ENCODE results near the gene LRBA. TPM values are rescaled to one million over a fixed set of nuclear protein-coding genes. Genes with fewer than 3 reads are reported as not detected.
"Not testable (repeated sequence)": the region's sequence is repeated elsewhere in the genome, so short reads cannot be mapped to it uniquely, and the experiment has no call there.

Gene LRBA
- total RNA-seq, 1 experiment from 2014 or later, result 55.3 TPM

DNA sequence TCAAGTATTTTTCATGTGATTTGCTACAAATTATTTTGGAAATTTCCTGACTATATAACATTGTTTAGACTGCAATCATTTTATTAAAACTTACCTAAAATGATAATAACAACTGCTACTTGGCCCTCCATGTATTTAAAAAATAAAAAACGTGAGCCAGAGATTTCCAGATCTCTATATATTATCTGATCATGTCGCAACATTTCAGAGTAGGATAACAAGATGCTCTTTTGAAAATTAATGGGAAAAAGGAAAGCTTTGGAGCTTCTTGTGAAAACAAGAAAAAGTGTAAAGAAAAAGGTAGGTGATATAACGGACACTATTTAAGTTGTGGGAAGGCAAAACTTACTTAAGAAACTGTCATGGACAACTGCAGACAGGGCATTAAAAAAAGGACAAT lies 448.0 kb downstream of the LRBA start:
- Histone ChIP-seq H3T11ph (ENCODE audit: low read length) (no peak overlapping the region), H3K4me1 (ENCODE audit: insufficient read depth, low read length) (no peaks in the 10 kb centered on the region), H3K23ac (ENCODE audit: insufficient read length, low read depth, low read length) (no peak overlapping the region), H2BK5ac (ENCODE audit: insufficient read length, low read length) (no peak overlapping the region), H3K9ac (ENCODE audit: extremely low read depth, insufficient read length, low read length) (no peak overlapping the region), H3K79me2 (ENCODE audit: insufficient read depth, low read length) (no peaks in the 10 kb centered on the region), H3K4me2 (ENCODE audit: insufficient read depth, insufficient read length, low read length) (no peak overlapping the region), H3K14ac (ENCODE audit: insufficient read depth, low read length) (no peak overlapping the region), H3K27ac (ENCODE audit: insufficient read length, low read depth, low read length) (no peak overlapping the region), H2BK120ac (ENCODE audit: low read depth, low read length, poor library complexity, severe bottlenecking) (no peak overlapping the region), H2BK20ac (ENCODE audit: low read depth, low read length, poor library complexity, severe bottlenecking) (no peak overlapping the region), H3K56ac (ENCODE audit: insufficient read length, low read depth, low read length) (no peak overlapping the region), H2BK15ac (ENCODE audit: low read depth, low read length) (no peak overlapping the region), H3K18ac (ENCODE audit: insufficient read length, low read depth, low read length) (no peak overlapping the region), H2AK5ac (ENCODE audit: insufficient read length, low read length) (no peak overlapping the region), H3K27me3 (ENCODE audit: insufficient read depth, low read length) (no peaks in the 10 kb centered on the region), H3K4ac (ENCODE audit: low read depth, low read length) (no peak overlapping the region), H4K91ac (ENCODE audit: insufficient read length, low read depth, low read length) (no peak overlapping the region), H4K5ac (ENCODE audit: insufficient read length, low read depth, low read length) (no peak overlapping the region), H2AFZ (ENCODE audit: low read length) (no peak overlapping the region), H2BK12ac (ENCODE audit: insufficient read length, low read depth, low read length) (no peak overlapping the region), H3K23me2 (ENCODE audit: insufficient read length, low read depth, low read length, poor library complexity, severe bottlenecking) (no peaks in the 10 kb centered on the region), H3K9me3 (ENCODE audit: control insufficient read depth, low read depth, low read length) (no peaks in the 10 kb centered on the region), H3K79me1 (ENCODE audit: insufficient read depth, low read depth, low read length, poor library complexity, severe bottlenecking) (no peaks in the 10 kb centered on the region), H4K20me1 (ENCODE audit: control insufficient read depth, insufficient read depth, insufficient read length) (no peaks in the 10 kb centered on the region), H4K8ac (replicated peaks; ENCODE audit: insufficient read length, low read depth, low read length) (no peak overlapping the region)
- H3K4me3 Mint-ChIP-seq, result no peak overlapping the region
- no peak overlapping the region for H3K27ac Mint-ChIP-seq
- no CpG with 5 or more reads among the region's 3 CpGs for WGBS (ENCODE audit: extremely low coverage, insufficient read length, low lambda C conversion rate)
- H3K27me3 Mint-ChIP-seq (ENCODE audit: low read depth), result no peaks in the 10 kb centered on the region
- H3K9me3 Mint-ChIP-seq, result peaks cover 3 to 7% of the 10 kb centered on the region in 2 experiments; a peak in 1 of 5 replicates
- H3K4me1 Mint-ChIP-seq, result no peaks in the 10 kb centered on the region
- H3K36me3 Mint-ChIP-seq (ENCODE audit: insufficient read depth in 1 of 3, low read depth in 3 of 3), result peaks cover 7 to 9% (median 8%) of the 10 kb centered on the region in 3 experiments; a peak in 6 of 7 replicates
- no peak for DNase-seq
- TF ChIP-seq, protein P1, sequence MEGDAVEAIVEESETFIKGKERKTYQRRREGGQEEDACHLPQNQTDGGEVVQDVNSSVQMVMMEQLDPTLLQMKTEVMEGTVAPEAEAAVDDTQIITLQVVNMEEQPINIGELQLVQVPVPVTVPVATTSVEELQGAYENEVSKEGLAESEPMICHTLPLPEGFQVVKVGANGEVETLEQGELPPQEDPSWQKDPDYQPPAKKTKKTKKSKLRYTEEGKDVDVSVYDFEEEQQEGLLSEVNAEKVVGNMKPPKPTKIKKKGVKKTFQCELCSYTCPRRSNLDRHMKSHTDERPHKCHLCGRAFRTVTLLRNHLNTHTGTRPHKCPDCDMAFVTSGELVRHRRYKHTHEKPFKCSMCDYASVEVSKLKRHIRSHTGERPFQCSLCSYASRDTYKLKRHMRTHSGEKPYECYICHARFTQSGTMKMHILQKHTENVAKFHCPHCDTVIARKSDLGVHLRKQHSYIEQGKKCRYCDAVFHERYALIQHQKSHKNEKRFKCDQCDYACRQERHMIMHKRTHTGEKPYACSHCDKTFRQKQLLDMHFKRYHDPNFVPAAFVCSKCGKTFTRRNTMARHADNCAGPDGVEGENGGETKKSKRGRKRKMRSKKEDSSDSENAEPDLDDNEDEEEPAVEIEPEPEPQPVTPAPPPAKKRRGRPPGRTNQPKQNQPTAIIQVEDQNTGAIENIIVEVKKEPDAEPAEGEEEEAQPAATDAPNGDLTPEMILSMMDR (conservative IDR thresholded peaks at IDR 0.05), result no peak

DNA sequence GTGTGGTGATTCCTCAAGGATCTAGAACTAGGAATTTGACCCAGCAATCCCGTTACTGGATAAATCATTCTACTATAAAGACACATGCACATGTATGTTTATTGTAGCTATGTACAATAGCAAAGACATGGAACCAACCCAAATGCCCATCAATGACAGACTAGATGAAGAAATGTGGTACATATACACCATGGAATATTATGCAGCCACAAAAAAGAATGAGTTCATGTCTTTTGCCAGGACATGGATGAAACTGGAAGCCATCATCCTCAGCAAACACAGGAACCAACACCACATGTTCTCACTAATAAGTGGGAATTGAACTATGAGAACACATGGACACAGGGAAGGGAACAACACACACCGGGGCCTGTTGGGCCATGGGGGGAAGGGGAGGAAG lies 450.1 kb downstream of the LRBA start:
- not testable (repeated sequence) for H3K4me2 ChIP-seq (ENCODE audit: insufficient read depth, insufficient read length, low read length); H2AFZ ChIP-seq (ENCODE audit: low read length); H2BK120ac ChIP-seq (ENCODE audit: low read depth, low read length, poor library complexity, severe bottlenecking); H3K27ac ChIP-seq (ENCODE audit: insufficient read length, low read depth, low read length); H3K36me3 Mint-ChIP-seq (ENCODE audit: insufficient read depth in 1 of 3, low read depth in 3 of 3); H4K20me1 ChIP-seq (ENCODE audit: control insufficient read depth, insufficient read depth, insufficient read length); H3K79me2 ChIP-seq (ENCODE audit: insufficient read depth, low read length); H3K4me3 Mint-ChIP-seq; H2BK20ac ChIP-seq (ENCODE audit: low read depth, low read length, poor library complexity, severe bottlenecking); H3K4ac ChIP-seq (ENCODE audit: low read depth, low read length); H4K8ac ChIP-seq (replicated peaks; ENCODE audit: insufficient read length, low read depth, low read length); H3K27me3 ChIP-seq (ENCODE audit: insufficient read depth, low read length); H3K18ac ChIP-seq (ENCODE audit: insufficient read length, low read depth, low read length); H3K79me1 ChIP-seq (ENCODE audit: insufficient read depth, low read depth, low read length, poor library complexity, severe bottlenecking); H2BK15ac ChIP-seq (ENCODE audit: low read depth, low read length); H3T11ph ChIP-seq (ENCODE audit: low read length); H3K27me3 Mint-ChIP-seq (ENCODE audit: low read depth); H3K4me1 Mint-ChIP-seq; H2AK5ac ChIP-seq (ENCODE audit: insufficient read length, low read length); H2BK12ac ChIP-seq (ENCODE audit: insufficient read length, low read depth, low read length); H2BK5ac ChIP-seq (ENCODE audit: insufficient read length, low read length); H3K14ac ChIP-seq (ENCODE audit: insufficient read depth, low read length); H3K56ac ChIP-seq (ENCODE audit: insufficient read length, low read depth, low read length); H3K4me1 ChIP-seq (ENCODE audit: insufficient read depth, low read length); H3K9me3 ChIP-seq (ENCODE audit: control insufficient read depth, low read depth, low read length); H4K91ac ChIP-seq (ENCODE audit: insufficient read length, low read depth, low read length); H3K23ac ChIP-seq (ENCODE audit: insufficient read length, low read depth, low read length); H3K9me3 Mint-ChIP-seq; H4K5ac ChIP-seq (ENCODE audit: insufficient read length, low read depth, low read length); H3K23me2 ChIP-seq (ENCODE audit: insufficient read length, low read depth, low read length, poor library complexity, severe bottlenecking); H3K27ac Mint-ChIP-seq; DNase-seq; H3K9ac ChIP-seq (ENCODE audit: extremely low read depth, insufficient read length, low read length)
- no CpG with 5 or more reads among the region's 2 CpGs for WGBS (ENCODE audit: extremely low coverage, insufficient read length, low lambda C conversion rate)
